Fibroblast of the conjunctiva (primary cell): ENCODE results near the gene TSPYL4.
"Not testable (repeated sequence)": the region's sequence is repeated elsewhere in the genome, so short reads cannot be mapped to it uniquely, and the experiment has no call there.

ENCODE experiments used
- DNase-seq: peaks from one replicate; pipeline ENCODE4 v3.0.0-alpha.2; 2010; ENCODE audit warnings: low read depth

Gene TSPYL4

DNA sequence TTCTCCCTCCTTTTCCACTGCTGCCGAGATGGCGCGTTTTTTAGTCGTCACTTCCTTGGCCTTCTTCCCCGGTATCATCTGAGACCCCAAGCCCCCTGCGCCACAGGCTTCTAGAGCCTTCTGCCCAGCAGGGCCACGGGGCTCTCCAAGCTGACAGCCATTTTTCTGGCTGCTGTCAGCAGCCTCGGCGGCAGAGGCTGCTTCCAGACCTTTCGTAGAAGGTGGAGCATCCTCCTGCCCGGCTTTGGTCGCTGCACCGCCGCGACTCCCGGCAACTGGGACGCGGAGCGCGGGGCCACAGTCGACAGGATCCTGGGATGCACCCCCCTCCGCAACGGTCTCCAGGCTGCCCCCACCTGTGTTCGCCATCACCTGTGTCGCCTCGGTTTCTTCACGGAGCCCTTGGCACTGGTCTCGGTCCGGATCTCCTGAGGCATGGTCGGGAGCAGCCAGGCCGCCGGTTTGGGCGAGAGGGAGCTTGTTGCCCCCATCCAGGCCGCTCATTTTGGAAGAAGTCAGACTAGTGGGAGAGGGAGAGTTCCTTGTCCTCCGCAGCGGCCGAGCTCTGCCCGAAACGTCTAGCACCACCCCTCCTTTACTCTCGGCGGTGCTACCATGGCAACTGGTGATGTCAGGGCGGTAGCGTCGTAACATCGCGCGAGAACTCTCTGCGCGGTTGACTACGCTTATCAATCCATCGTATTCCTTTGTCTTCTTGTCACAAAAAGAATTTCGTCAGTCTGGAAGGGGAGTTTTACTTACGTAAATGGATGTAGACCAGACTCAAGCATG, at the start of gene TSPYL4:
Gene TSPYL4 (minus strand): TSS at position 571 of the 792 bp plus-strand sequence. CDS start 67 bp downstream, at position 504.
- DNase-seq = peak; percentile 94

DNA sequence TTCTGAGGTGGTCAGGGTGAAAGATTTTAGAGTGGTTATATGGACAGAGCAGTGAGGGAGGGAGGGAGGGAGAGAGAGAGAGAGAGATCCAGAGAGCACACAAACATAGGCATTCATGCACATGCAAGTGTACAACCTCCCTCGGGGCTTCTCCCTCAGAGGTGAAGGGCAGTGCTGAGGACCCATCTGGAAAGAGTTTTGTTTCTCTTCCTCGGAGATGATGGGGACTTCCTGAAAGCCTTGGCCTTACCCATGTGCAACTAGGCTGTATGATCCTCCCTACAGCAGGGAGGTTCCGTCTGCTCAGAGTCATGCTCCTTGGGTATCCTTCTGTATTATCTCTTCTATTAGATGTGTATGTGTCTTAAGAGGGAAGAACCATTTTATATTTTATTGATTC, 47.2 kb upstream of the TSPYL4 start:
- no peak for DNase-seq

DNA sequence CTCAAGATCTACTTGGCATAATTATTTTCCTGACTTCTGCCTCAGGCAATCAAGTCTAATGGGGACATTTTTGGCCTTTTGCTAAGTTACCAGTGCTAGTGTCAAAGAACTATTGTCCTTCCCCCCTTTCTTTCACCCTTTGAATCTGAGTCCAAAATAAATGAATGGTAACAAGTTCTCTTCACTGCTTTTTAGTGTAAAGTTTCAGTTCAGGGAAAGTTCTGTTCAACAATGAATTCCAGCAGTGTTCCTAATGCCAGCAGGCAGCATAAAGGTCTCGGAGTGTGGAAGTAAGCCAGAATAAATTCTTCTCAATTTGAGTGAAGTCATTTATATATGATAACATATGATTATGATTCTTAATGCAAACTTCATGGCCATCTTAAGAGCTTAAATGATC, 46.7 kb upstream of the TSPYL4 start:
- DNase-seq = no peak

DNA sequence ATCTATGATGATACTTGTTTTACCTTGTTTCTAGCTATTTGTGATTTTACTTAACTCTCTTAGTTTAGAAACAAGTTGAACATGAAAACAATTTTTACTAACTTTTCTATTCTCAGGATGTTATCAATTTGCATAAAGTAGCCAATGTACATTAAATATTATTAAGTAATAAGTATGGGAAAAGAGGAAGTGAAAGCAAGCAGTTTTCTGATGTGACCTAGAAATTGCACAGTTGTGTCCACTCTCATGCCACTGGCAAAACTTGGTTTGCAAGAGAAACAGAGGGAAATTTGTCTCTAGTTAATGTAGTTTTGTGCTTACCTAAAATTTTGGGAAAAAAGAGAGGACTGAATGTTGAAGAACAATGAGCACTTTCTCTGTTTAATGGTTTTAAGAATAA, 45.1 kb upstream of the TSPYL4 start:
- DNase-seq = no peak

DNA sequence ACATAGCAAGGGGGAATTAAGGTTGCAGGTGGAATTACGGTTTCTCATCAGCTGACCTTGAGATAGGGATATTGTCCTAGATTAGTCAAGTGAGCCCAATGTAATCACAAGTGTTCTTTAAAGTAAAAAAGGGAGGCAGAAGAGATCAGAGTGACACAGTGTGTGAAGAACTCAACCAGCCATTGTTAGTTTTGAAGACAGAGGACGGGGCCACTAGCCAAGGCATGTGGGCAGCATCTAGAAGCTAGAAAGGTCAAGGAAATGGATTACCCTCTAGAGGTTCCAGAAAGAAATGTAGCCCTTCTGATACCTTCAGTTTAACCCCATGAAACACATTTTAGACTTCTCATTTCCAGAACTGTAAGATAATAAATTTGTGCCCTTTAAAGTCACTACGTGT, 44.4 kb upstream of the TSPYL4 start:
- no peak for DNase-seq

DNA sequence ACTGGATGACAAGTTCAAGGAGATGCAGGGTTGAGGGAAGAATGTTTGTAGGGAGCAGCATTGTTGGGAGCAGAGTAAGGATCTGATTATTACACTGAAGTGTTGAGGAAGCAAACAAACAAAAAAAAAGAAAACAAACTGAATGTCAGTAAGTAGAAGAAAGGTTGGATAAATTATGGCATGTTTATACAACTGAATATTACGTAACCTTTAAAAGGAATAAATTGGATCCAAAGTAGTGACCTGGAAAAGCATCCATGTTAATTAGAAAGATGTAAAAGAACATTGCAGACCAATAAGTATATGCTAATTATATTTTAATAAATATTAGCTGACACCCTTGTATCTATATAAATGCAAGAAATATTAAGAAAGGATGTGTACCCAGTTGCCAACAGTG, 38.7 kb upstream of the TSPYL4 start:
- no peak for DNase-seq

DNA sequence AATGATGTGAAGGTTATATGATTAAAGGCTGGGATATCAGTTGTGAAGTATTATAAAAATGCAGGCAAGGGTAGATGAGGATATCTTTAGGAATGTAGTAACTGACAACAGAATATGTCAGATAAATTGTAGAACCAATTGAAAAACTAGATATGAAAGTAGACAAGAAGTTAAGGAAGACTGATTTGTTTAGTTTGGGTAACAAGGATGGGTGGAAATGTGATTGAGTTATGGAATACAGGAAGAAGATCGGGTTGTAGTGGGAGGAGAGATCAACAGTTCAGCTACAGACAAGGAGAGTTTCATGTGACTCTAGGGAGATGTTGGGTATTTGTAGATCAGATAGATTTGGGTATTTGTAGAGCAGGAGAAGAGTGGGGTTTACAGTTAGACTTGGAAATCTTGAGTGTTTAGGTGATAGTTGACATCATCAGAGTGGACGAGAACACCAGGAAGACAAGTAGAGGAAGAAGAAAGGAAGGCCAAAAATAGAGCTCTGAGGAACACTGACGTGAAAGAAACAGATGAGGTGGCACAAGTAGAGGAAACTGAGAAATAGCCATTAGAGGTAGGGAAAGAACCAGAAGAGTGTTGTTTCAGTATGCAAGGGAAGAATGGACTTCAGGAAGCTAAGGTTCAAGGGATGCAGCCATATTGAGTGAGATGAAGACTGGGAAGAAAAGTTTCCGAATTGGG, 38.0 kb upstream of the TSPYL4 start:
- no peak for DNase-seq

DNA sequence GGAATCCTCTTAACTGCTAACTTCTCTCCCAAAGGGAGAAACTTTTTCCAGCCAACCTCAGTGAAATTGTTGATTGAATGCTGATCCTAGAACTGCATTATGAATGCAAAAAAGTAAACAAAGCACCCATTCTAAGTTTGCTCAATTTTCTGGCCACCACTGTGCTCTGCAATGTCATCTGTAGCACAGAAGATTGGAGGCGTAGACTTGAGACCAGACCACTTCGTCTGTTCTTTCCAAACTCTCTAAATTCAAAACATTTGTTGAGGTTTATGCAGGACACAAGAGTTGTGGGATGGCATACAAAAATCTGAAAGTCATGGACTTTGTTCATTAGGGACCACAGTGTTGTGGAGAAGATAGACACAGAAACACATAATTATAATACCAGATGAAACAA, 36.9 kb upstream of the TSPYL4 start:
- no peak for DNase-seq

DNA sequence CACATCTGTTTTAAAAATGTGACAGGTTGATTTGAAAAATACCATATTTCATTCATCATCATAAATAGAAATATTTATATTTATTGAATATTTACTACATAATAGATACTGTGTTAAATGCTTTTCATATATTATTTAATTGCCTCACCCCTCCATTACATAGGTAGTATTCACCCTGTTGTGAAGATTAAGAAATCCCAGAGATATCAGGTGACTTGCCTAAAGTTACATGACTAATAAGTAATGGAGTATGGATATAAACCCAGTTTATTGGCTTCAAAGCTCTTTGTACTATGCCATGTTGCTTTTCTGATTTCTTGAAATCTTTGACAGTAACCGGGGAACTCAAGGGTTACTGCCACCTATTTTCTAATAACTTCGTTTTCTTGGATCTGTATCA, 36.0 kb upstream of the TSPYL4 start:
- DNase-seq = no peak

DNA sequence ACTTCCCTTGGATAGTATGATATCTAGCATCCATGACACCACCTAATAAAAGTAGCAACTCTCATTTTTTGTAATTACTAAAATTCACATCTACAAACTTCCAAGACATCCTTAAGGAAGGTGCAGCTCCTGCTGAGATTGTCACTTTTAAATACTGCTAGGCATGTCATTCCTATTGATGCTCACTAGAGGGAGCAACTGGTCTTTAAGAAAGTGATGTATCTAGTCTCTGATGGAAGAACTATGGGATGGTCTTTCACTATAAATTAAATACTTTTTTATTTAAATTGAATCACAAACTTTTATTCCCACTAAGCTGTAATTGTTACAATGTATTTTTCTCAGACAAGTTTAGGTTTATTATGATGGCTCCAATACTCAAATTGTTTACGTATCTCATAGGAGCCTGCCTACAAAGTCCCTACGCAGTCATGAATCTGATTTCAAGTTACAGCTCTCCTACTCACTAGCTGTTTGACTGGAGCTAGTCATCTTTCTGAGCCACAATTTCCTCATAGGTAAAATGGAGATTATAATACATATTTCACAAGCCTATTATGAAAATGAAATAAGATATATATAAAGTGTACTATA, 33.9 kb upstream of the TSPYL4 start:
- peak; percentile 70 for DNase-seq

DNA sequence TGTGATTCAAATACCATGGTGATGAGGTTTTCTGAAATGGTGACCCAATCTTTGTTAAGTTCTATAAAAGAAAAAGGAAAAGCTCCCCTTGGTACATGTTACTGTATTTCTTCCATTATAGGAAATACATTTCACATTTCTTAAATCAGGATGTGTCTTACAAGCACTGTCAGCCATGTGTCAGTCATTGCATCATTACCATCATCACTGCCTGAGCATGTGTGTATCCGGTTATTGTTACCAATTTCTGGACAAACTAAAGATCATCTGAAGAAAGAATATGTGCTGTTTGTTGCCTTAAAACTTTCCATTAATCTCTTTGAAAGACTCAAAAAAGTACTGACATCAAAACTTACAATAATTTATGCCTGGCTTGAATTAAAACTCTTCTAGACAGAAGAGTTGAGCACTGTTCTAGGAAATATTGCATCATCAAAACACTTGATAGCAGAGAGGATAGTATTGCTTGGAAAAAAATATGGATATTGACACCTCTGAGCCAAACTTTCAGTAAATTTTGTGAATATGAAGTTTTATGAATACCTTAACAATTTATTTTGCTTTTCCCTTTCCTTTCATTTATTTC, 33.0 kb upstream of the TSPYL4 start:
- no peak for DNase-seq

DNA sequence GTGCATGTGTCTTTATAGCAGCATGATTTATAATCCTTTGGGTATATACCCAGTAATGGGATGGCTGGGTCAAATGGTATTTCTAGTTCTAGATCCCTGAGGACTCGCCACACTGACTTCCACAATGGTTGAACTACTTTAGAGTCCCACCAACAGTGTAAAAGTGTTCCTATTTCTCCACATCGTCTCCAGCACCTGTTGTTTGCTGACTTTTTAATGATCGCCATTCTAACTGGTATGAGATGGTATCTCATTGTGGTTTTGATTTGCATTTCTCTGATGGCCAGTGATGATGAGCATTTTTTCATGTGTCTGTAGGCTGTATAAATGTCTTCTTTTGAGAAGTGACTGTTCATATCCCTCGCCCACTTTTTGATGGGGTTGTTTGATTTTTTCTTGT, 31.1 kb upstream of the TSPYL4 start:
- not testable (repeated sequence) for DNase-seq

DNA sequence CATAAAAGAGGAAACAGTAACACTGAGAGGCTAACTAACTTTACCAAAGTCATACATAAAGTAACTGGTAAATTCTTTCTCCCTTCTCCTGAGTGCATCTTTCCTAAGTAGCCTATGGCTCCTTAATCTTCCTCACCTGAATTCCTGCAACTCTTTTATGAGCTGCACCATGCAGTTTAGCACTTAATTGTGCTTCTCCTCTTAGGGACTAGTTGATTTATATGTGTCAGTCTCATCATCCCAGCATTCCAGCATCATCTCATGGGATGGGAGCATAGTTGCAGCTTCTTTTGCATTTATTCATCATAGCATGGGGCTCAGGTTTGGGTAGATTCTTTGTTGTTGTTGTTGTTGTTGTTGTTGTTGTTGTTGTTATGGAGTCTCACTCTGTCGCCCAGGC, 29.3 kb upstream of the TSPYL4 start:
- no peak for DNase-seq

DNA sequence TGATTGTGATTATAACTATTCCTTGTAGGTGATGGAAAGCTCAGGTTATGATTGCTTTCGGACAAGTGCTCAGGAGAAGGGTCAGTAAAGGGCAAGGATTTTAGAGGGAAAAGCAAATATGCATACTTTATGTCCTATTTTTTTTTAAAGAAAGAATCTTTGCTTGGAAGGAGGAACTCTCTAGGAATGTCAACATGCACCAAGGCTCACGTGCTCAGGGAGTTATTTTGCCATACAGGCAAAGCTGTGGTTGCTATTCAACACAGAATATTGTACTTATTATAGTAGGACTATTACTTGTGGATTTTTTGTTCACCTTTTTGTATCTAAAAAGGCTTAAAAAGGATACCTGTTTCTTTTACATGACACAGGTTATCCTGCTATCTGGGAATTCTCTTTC, 28.8 kb upstream of the TSPYL4 start:
- no peak for DNase-seq

DNA sequence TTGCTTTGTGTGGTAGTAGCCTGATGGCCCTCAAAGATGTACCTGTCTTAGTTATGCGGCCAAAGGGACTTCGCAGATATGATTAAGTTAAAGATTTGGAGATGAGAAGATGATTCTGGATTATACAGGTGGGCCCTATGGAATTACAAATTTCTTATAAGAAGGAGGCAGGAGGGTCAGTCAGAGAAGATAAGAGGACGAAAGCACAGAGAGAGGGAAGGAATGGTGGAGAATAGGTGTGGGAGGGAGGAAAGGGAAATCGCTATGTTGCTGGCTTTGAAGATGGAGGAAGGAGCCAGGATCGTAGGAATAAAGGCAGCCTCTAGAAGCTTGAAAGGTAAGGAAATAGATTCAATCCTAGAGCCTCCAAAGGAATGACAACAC, 27.1 kb upstream of the TSPYL4 start:
- DNase-seq = no peak

DNA sequence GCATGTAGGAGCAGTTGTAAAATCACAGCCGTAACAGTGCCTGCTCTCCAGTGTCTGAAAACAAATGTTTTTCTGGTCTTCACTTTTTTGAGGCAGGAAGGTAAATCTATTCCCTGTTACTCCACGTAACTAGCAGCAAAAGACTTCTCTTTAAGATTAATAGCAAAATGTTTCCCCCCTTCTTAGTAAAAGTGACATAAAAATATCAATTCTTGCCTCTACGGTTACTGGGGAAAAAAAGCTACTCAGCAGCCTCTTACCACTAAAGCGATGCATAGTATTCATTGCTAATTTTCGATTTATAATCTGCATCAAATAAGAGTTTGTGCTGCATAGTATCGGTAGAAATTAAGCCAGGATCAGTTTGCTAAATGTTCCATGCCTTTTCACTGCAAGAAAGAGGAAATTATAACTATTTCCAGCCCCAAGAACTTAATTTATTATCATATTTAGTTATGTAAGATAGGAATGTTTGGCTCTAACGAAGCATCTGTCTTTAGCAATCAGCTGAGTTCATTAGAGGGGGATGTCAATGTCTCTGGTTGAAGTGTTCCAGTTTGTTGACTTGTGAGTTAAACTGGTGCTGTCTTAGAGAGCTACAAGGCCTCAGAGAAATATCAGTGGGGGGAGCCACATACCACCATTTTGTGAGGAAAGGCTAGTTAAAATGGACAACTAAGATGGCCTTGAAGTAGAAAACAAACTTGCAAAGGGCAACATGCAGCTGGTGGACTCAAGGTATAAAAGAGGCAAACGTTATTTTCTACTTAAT, 26.5 kb upstream of the TSPYL4 start:
- DNase-seq = no peak

DNA sequence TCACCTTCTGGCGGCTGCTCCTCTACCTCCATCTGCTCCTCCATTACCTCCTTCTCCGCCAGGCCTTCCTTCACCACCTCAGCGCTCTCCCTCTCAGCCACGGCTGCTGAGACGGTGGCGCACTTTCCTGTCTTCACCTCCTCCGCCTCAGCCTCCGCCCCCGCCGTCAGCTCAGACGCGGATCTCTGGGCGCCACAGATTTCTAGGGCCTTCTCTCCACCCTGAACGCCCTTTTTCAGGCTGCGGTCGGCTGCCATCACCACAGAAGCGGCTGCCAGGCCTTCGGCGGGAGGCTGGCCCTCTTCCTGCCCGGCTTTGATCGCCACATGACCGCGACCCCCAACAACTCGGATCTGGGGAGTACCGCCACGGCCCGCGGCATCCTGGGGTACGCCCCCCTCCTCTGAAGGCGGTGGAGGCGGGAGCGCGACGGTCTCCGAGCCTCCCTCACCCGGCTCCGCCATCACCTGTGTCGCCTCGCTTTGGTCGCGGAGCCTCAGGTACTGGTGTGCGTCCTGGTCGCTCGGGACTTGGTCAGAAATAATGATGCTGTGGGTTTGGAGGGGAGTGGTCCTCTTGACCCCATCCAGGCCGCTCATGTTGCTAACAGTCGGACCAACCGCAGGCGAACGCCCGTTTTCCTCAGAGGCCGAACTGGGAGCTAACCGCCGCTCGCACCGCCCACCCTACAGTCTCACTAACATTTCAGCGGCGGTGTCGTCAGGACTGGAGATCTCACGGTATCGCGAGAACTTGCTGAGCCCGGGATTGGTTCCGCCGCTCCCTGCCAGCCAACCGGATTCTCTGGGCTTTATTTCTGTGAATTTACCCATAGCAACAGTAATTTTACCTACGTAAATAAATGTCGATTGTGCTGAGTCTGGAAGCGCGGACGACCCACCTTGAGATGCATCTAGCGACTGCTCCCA, 25.6 kb upstream of the TSPYL4 start, which contains the start of gene TSPYL1:
Gene TSPYL1 (minus strand): TSS at position 699 of the 929 bp plus-strand sequence. CDS start 100 bp downstream, at position 599.
- DNase-seq = peak; percentile 95

DNA sequence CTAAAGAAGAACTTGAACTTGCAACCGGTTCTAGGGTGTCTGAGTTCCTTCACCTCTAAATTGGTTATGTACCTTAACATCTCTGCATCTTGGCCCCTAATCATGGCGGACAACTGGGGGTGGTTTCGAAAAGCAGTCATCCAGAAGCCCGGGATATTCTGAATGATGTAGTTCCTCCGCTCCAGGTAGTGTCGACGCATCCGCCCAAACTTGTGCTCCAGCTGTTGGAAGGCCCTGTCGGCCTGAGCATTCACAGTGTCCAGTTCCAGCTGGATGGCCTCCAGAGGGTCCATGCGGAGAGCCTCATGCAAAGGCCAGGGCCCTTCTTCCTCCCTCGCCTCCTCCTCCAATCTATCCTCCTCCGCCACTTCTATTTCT, 25.0 kb upstream of the TSPYL4 start:
- peak; percentile 21 for DNase-seq

DNA sequence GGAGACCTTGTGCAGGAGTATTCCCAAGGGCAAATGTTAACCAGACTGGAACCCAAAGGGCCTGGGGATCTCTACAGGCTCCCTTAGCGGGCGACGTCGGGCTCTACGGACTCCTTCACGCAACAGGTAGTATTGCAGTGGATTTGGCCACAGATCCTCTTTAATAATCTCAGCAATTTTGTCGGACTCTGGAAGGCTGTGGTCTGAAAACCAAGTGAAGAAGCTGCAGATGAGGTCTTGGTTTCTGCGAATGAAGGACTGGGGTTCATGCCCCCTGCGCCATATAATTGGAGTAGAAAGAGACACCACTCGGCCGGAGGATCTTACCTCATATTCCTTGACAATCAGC, 24.6 kb upstream of the TSPYL4 start:
- DNase-seq = no peak

DNA sequence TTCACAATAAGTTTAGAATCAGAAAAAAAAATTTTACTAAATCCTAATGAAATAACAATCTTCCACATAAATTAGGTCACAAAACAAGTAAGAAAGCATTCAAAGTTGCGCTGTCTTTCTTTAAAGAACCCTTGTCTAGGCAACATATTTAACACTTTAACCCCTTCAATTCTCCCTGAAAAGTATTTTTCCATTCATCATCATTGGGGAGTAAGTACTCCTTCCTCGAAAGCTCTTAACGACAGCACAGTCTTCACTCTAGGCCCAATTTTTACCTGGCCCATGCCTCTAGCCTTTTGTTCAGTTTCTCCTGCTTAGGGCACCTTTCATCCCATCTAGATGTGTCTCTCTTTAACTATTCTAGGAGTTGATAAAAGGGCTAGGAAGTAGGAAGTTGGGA, 23.2 kb upstream of the TSPYL4 start:
- no peak for DNase-seq

DNA sequence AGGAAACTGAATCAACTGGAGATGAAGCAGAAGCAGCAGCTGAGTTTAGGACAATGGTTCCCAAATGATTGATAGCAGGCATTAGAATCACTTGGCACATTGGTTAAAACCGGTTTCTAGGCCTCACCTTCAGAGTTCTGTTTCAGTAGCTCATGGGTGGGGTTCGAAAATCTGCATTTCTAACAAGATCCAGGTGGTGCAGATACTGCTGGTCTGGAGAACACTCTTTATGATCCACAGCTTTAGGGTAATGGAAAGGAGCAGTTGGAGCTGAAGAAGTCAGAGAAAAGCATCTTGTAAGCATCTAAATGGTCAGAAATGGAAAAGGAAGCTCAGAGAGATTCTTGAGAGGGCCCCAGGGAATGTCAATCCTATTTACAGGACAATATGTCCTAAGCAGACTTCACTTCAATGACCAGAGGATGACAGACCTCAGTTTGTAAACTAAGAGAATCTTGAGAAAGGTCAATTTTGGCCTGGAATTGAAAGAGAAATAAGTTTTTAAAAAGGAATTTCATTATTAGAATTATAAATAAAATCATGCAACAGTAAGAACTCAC, 17.4 kb upstream of the TSPYL4 start:
- DNase-seq = no peak
